ENCODE data around the gene RNU1-2. TPM values are rescaled to one million over a fixed set of nuclear protein-coding genes. Genes with fewer than 3 reads are reported as not detected.

Gene RNU1-2
- total and polyA plus RNA-seq, 2 of the 8 experiments (the other 6 are each of a cell fraction or from before 2014, with no cell fraction given) = 145 to 1,303 TPM

DNA sequence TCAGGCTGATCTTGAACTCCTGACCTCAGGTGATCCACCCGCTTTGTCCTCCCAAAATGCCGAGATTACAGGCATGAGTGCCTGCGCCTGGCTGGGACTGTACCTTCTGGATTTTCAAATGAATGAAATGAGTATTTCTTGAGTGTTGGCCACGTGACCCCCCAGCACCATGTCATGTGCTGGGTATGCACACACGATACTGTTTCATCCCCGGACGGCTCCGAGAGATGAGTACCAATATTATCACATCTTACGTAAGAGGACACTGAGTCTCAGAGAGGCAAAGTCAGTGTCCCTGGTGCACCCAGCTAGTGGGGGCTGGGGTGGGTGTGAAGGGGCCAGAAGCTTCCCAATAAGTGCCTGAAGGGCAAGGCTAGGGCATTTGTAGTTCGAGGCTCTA, 25.2 kb downstream of the RNU1-2 start (continued):
- TF ChIP-seq CTCF (IDR thresholded peaks at IDR 0.05; ENCODE audit: control extremely low read depth in 1 of 3, insufficient read depth in 1 of 3, low read depth in 1 of 3, low read length in 3 of 3) (no peak), SRF (IDR thresholded peaks at IDR 0.05; ENCODE audit: low read depth, low read length) (no peak), BCL11A (IDR thresholded peaks at IDR 0.05; ENCODE audit: low read depth in 2 of 2, low read length in 2 of 2) (no peak), TCF12 (IDR thresholded peaks at IDR 0.05; ENCODE audit: low read depth, low read length) (no peak), ASH2L (IDR thresholded peaks at IDR 0.05; ENCODE audit: low read length) (no peak), SIRT6 (IDR thresholded peaks at IDR 0.05; ENCODE audit: low read length) (no peak), JUN (IDR thresholded peaks at IDR 0.05; ENCODE audit: low read depth, low read length) (no peak), RXRA (IDR thresholded peaks at IDR 0.05; ENCODE audit: insufficient read depth, low read depth, low read length) (no peak)
- TF ChIP-seq, protein P1, sequence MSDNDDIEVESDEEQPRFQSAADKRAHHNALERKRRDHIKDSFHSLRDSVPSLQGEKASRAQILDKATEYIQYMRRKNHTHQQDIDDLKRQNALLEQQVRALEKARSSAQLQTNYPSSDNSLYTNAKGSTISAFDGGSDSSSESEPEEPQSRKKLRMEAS (IDR thresholded peaks at IDR 0.05) = no peak

Data from H1 (cell line).